ENCODE results near the gene CAPN11.
"Not testable (repeated sequence)": the region's sequence is repeated elsewhere in the genome, so short reads cannot be mapped to it uniquely, and the experiment has no call there.

The CAPN11 gene

GRCh38 chr6:44183783-44184182 is 25.2 kb downstream of the CAPN11 start:
- no peak for DNase-seq

- peak; percentile 70 for DNase-seq
Observed at GRCh38 chr6:44185356-44185755, 26.7 kb downstream of the CAPN11 start.

GRCh38 chr6:44185953-44186634 is 27.5 kb downstream of the CAPN11 start:
- DNase-seq = no peak

GRCh38 chr6:44186635-44187025 is 28.0 kb downstream of the CAPN11 start:
- no peak for DNase-seq

DNA sequence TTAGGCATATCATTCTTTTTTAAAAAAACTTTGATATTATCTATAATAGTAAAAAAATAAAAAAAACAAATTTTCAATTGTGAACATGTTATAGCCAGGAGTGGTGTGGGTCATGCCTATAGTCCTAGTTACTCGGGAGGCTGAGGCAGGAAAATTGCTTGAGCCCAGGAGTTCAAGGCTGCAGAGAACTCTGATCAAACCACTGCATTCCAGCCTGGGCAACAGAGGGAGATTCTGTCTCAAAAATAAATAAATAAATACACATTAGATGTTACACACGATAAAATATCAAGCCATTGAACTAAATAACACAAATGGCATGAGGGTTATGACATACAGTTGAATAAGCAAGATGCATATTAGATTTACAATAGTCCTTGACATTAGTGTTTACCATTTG is 30.2 kb downstream of the CAPN11 start:
- DNase-seq = no peak

GRCh38 chr6:44189257-44189656 is 30.6 kb downstream of the CAPN11 start:
- DNase-seq = no peak

- no peak for DNase-seq
Observed at GRCh38 chr6:44190715-44191114, 32.1 kb downstream of the CAPN11 start.

DNA sequence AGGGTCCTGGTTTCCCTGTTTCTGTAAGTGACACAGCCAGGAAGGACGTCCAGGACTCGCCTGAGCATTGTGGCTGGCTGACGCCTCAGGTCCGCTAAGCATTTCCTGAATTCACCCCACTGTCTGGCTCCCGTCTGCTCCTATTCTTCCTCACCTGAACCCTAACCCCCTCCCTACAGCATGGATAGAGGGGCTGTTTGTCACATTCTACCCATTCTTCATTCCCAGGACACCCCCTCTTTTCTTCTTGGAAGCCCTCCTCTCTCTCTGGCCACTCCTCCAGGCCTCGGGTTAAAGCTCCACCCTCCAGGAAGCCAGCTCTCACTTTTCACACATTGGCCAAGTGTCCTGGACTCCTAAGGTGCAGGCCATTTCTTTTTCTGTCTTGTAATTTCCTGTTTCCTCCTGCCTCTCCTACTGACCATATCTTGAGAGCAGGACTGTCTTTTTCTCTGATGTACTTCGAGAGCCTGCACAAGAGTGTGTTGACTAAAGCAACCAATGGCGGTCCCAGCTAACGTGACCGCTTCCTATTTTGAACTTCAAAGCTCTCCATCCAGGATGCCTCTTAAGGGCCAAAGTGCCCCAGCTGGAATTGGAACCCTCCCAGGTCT is 33.9 kb downstream of the CAPN11 start:
- DNase-seq = no peak

DNA sequence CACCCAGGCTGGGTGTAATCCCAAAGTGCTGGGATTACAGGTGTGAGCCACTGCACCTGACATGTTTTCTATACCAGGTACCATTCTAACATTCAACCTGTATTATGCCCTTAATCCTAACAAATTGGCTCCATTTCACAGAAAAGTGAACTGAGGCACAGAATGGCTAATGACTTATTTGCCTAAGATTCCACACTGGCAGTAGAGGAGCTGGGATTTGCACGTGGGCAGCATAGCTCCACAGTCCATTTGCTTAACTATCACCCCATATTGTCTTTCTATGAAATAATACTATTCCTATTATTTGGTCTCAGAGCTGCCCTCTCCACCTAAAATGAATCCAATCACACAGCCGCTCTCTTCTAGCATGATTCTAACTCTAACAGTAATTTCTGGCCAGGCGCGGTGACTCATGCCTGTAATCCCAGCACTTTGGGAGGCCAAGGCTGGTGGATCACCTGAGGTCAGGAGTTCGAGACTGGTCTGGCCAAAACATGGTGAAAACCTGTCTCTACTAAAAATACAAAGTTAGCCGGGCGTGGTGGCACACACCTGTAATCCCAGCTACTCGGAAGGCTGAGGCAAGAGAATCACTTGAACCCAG is 34.8 kb downstream of the CAPN11 start:
- no peak for DNase-seq

GRCh38 chr6:44194326-44194725 is 35.7 kb downstream of the CAPN11 start:
- no peak for DNase-seq

GRCh38 chr6:44196351-44196750 is 37.7 kb downstream of the CAPN11 start:
- not testable (repeated sequence) for DNase-seq

GRCh38 chr6:44198684-44199083 is 40.1 kb downstream of the CAPN11 start:
- DNase-seq = no peak

DNA sequence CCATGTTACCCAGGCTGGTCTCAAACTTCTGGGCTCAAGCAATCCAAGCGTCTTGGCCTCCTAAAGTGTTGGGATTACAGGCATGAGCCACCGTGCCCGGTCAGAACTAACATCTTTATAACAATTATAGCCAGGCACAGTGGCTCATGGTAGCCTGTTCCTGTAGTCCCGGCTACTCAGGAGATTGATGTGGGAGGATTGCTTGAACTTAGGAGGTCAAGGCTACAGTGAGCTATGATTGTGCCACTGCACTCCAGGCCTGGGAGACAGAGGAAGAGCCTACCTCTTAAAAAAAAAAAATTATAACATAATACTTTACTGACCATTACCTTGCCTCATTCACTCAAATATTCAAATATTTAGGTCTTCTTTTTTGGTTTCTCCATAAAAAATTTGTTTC is 41.3 kb downstream of the CAPN11 start:
- no peak for DNase-seq

- DNase-seq = no peak
Observed at GRCh38 chr6:44201200-44201599, 42.6 kb downstream of the CAPN11 start.

GRCh38 chr6:44201638-44202303 is 43.2 kb downstream of the CAPN11 start:
- DNase-seq = no peak

DNA sequence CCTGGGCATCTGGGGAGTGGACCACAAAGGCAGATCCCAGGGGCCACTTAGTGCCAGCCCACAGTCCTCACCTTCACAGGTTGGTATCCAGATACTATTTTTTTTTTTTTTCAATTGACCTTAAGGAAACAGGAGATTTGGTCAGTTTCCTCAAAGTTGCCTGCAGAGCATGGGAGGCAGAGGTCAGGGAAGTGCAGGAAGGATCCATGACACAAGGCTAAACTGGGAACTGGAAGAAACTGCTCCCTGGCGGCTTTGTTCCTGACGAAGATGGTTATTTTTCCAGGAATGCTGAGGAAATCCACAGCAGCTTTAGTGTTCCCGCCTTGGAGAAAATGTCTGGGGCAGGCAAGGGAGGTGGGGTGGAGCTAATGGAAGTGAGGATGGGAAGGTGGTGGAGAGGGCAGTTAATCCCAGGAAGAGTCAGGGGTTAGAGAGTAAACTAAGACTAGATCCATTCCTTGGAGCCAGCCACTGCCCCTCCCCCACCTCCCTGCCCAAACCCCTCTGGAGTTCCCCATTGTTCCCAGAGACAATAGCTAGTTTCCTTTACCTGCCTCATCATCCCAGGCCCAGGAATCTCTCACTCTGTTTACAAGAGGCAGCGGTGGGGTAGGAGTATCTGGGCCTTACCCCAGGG is 43.8 kb downstream of the CAPN11 start:
- DNase-seq = no peak

GRCh38 chr6:44202972-44203750 is 44.5 kb downstream of the CAPN11 start:
- DNase-seq = no peak

GRCh38 chr6:44203955-44204354 is 45.3 kb downstream of the CAPN11 start:
- DNase-seq = no peak

- DNase-seq = no peak
Observed at GRCh38 chr6:44207966-44208365, 49.3 kb downstream of the CAPN11 start.

DNA sequence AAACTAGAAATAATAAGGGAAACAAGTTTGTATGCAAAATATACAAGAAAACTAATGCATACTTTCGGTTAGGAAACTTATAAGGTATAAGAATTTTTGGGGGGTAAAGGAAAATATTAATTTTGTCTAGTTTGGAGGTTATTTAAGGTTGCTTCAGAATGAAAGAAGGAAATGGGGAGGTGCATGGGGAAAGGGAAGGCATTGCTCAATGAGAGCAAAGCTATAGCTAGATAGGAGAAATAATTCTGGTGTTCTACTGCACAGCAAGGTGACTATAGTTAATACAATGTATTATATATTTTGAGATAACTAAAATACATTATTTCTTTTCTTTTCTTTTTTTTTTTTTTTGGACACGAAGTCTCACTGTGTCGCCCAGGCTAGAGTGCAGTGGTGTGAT is 52.7 kb downstream of the CAPN11 start:
- no peak for DNase-seq

- DNase-seq = no peak
Observed at GRCh38 chr6:44214307-44214706, 55.7 kb downstream of the CAPN11 start.

DNA sequence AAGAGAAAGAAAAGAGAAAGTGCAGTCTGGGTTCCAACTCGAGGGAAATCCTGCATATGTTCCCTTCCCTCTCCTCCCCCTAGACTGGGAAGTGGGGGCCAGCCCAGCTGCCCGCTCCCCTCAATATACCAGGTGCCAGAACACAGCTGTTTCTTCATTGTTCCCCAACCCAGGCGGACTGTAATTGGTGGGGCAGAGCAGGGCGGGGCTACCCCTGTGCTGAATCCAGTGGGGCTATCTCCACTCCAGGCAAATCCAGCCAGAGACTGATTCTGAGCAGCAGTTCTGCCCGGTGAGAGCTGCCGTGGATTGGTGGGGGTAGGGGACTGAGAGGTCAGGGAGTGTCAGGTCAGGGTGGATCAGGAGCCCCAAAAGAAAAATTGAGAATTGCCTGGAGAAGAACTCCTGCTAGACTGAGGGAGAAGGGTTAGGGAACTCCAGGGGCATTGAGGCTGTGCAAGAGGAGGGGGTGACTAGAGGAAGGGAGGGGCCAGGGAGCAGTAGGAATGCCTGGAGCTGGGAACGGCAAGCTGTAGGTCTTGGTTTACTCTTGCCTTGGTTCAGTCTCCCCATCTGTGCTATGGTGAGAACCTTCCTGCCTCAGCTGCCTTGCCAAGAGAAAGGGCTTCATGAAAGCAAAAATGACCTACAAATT is 58.2 kb downstream of the CAPN11 start, which contains the start of gene MYMX:
MYMX (plus strand) TSS at position 250 of the 655 bp plus-strand sequence. CDS start 546 bp downstream, outside the sequence.
- no peak for DNase-seq

All from NCI-H1436 treated with DMSO at 0.1 percent for 48 hours (cell line).